ENCODE results near the gene RFX1.

The RFX1 gene

GRCh38 chr19:13985771-13986347, 20.3 kb downstream of the RFX1 start:
- Histone ChIP-seq H3F3A (ENCODE audit: insufficient read depth, low read length) (peaks cover 18% of the 10 kb centered on the region), H3K79me2 (ENCODE audit: low read length) (no peaks in the 10 kb centered on the region), H3K27ac (ENCODE audit: low read length) (peak overlapping the region; percentile 90), H3K9ac (ENCODE audit: low read length) (peak overlapping the region; percentile 81), H3K4me1 (ENCODE audit: low read length) (peaks cover 22% of the 10 kb centered on the region), H3K9me2 (replicated peaks; ENCODE audit: insufficient read depth, low read length) (no peaks in the 10 kb centered on the region), H2AFZ (ENCODE audit: low read length) (peak overlapping the region; percentile 89), H4K20me1 (ENCODE audit: insufficient read depth, low read length) (no peaks in the 10 kb centered on the region), H3K27me3 (replicated peaks; ENCODE audit: insufficient read depth, low read length) (no peaks in the 10 kb centered on the region), H3K4me3 (ENCODE audit: low read length) (peak overlapping the region; percentile 55), H3K36me3 (replicated peaks; ENCODE audit: insufficient read depth, low read length) (no peaks in the 10 kb centered on the region), H3K9me3 (replicated peaks; ENCODE audit: insufficient read depth, low read length) (no peaks in the 10 kb centered on the region), H3K4me2 (ENCODE audit: low read depth, low read length) (peak overlapping the region; percentile 95)
- DNase-seq = peak; percentile 35
- no peak for TF ChIP-seq CTCF (IDR thresholded peaks at IDR 0.05; ENCODE audit: low read length)
- no peak for TF ChIP-seq EZH2phosphoT487 (IDR thresholded peaks at IDR 0.05; ENCODE audit: low read length)
- no peak for TF ChIP-seq EZH2 (optimal IDR thresholded peaks at IDR 0.05; ENCODE audit: low read depth, low read length)

- no peaks in the 10 kb centered on the region for H3K9me2 ChIP-seq (replicated peaks; ENCODE audit: insufficient read depth, low read length)
- H3K27ac ChIP-seq (ENCODE audit: low read length) = no peak overlapping the region; the same call in 1 of the 2 replicates
- peaks cover 22% of the 10 kb centered on the region for H3K4me1 ChIP-seq (ENCODE audit: low read length)
- H3F3A ChIP-seq (ENCODE audit: insufficient read depth, low read length) = peaks cover 18% of the 10 kb centered on the region
- no peak overlapping the region for H2AFZ ChIP-seq (ENCODE audit: low read length)
- no peaks in the 10 kb centered on the region for H3K9me3 ChIP-seq (replicated peaks; ENCODE audit: insufficient read depth, low read length)
- DNase-seq = no peak
- H3K9ac ChIP-seq (ENCODE audit: low read length) = no peak overlapping the region
- H3K36me3 ChIP-seq (replicated peaks; ENCODE audit: insufficient read depth, low read length) = no peaks in the 10 kb centered on the region
- TF ChIP-seq EZH2phosphoT487 (IDR thresholded peaks at IDR 0.05; ENCODE audit: low read length) (no peak), CTCF (IDR thresholded peaks at IDR 0.05; ENCODE audit: low read length) (no peak), EZH2 (optimal IDR thresholded peaks at IDR 0.05; ENCODE audit: low read depth, low read length) (no peak)
- H3K4me2 ChIP-seq (ENCODE audit: low read depth, low read length) = no peak overlapping the region
- no peak overlapping the region for H3K4me3 ChIP-seq (ENCODE audit: low read length)
- no peaks in the 10 kb centered on the region for H4K20me1 ChIP-seq (ENCODE audit: insufficient read depth, low read length)
- H3K79me2 ChIP-seq (ENCODE audit: low read length) = no peaks in the 10 kb centered on the region
- no peaks in the 10 kb centered on the region for H3K27me3 ChIP-seq (replicated peaks; ENCODE audit: insufficient read depth, low read length)
These were observed 21.0 kb downstream of the RFX1 start for GRCh38 chr19:13984875-13985741.

- H3K27ac ChIP-seq (ENCODE audit: low read length) = no peak overlapping the region
- H3K36me3 ChIP-seq (replicated peaks; ENCODE audit: insufficient read depth, low read length) = no peaks in the 10 kb centered on the region
- H3K4me3 ChIP-seq (ENCODE audit: low read length) = no peak overlapping the region
- no peak for DNase-seq
- TF ChIP-seq EZH2phosphoT487 (IDR thresholded peaks at IDR 0.05; ENCODE audit: low read length) (no peak), CTCF (IDR thresholded peaks at IDR 0.05; ENCODE audit: low read length) (no peak), EZH2 (optimal IDR thresholded peaks at IDR 0.05; ENCODE audit: low read depth, low read length) (no peak)
- no peak overlapping the region for H2AFZ ChIP-seq (ENCODE audit: low read length)
- no peaks in the 10 kb centered on the region for H3K79me2 ChIP-seq (ENCODE audit: low read length)
- no peaks in the 10 kb centered on the region for H3K9me3 ChIP-seq (replicated peaks; ENCODE audit: insufficient read depth, low read length)
- H3K27me3 ChIP-seq (replicated peaks; ENCODE audit: insufficient read depth, low read length) = no peaks in the 10 kb centered on the region
- H3K4me1 ChIP-seq (ENCODE audit: low read length) = peaks cover 22% of the 10 kb centered on the region
- no peaks in the 10 kb centered on the region for H4K20me1 ChIP-seq (ENCODE audit: insufficient read depth, low read length)
- no peak overlapping the region for H3K9ac ChIP-seq (ENCODE audit: low read length)
- peaks cover 18% of the 10 kb centered on the region for H3F3A ChIP-seq (ENCODE audit: insufficient read depth, low read length)
- H3K4me2 ChIP-seq (ENCODE audit: low read depth, low read length) = no peak overlapping the region
- no peaks in the 10 kb centered on the region for H3K9me2 ChIP-seq (replicated peaks; ENCODE audit: insufficient read depth, low read length)
These were observed 21.9 kb downstream of the RFX1 start for GRCh38 chr19:13984186-13984585.

All from MM.1S (cell line).